ENCODE data around the gene NAA60.
A peak's percentile ranks its signal among the peaks of the same experiment; 100 is the strongest.
"Not testable (repeated sequence)": the region's sequence is repeated elsewhere in the genome, so short reads cannot be mapped to it uniquely, and the experiment has no call there.

Gene NAA60

DNA sequence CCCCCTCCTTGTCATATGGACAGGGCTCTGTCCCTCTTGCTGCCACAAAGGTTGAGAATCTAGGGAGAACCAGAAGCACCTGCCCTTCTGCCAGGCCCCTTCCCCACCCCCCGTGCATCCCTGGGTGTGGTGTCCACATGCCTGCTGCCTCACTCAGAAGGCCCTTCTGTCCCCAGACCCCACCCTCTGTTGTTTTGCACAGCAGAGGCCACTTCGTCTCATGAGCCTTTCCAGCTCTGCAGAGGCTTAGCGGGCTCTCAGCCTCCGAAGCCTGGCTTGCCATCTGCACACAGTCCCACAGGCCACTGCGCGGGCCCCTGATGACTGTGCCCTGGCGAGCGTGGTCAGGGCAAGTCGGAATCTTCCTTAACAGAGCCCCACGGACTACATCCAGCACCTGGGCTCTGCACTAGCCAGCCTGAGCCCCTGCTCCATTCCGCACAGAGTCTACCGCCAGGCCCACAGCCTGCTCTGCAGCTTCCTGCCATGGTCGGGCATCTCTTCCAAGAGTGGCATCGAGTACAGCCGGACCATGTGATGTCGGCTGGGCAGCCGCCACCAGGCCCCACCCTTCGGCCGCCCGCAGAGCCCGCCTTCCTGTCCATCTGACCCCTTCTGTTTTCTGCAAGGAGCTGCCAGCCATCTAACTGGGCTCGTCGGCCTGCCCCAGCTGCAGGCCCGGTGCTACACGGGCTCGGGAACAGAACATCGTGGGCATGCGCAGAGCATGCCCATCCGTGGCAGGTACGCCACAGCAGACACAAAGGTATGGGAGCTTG, 41.0 kb downstream of the NAA60 start:
- no peak for DNase-seq

DNA sequence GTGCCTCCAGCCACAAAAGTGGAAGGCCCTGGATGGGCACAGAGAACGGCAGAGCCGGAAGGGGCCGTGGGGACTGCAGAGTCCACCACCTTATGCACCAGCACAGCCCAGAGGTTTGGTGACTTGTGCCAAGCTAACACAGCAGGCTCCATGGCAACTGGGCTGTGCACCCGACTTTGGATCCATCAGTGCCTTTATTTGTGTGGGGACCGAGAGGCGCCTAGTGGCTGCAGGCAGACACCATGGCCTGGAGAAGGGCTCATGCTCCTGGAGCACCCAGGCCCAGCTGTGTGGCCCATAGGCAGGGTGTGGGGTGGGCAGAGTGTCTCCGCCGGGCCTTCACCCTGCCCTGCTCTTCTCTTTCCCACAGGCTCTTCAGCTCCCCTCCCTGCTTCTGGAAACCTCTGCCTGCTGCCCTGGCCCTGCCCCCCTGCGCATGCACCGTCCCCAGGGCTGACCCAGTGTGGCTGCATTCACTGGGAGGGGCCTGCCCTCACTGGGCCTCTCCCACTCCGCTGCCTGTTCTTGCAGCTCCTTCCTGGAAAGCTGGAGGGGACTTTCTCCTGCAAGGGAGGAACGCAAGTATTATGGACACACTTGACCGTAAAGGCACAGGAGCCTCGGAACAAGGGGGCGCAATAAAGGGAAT, 41.7 kb downstream of the NAA60 start:
- no peak for DNase-seq

- peak; percentile 38 for DNase-seq
Measured at GRCh38 chr16:3485821-3486505, 42.5 kb downstream of the NAA60 start.

- DNase-seq: no peak
Measured at GRCh38 chr16:3486506-3487215, 43.2 kb downstream of the NAA60 start.

- peak; percentile 19 for DNase-seq
Measured at GRCh38 chr16:3487521-3488410, 44.3 kb downstream of the NAA60 start.

DNA sequence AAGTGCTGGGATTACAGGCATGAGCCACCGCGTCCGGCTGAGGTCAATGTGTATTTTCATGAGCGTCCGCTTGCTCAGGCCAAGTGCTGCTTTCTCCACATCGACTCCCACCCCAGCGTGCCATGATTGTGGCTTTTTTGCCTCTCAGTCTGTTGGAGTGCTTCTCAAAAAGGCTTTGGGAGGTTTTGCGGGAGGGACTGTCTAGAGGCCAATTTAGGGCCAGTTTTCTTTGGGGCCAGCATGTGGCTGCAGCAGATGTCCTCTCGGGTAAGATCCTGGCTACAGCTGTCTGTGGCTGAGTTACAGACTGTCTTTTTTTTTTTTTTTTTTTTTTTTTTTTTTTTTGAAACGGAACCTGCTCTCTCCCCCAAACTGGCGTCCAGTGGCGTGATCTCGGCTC, 45.3 kb downstream of the NAA60 start:
- peak; percentile 29 for DNase-seq

DNA sequence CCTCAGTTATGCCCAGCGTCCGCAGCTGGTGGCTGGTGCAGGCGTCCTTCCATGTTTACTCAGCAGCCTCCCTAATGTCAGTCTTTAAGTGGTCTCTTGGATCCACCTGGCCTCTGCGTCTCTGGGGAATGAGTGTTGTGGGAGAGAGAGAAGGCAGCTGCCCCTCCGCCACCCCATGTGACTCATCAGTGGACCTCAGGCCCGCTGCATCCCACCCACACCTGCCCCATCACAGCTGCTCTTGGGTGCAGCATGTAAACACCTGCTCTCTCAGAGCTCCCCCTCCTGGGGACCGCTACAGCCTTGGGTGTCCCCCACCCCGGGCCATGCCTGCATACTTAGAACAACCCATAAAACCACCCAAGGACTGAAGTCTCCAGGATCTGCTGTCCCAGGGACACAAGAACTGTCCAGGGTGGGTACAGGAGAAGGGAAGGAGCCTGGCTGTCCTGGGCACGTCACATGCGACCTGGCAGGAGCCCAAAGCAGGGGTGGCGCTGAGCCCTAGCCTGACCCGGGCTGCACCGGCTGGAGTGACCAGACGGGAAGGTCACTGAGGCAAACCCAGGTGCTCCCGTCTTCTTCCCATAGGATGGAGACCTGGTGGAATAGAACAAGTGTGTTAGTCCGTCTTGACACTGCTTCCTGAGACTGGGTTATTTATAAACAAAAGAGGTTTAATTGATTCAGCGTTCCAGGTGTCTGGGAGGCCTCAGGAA, 47.6 kb downstream of the NAA60 start:
- peak; percentile 28 for DNase-seq

DNA sequence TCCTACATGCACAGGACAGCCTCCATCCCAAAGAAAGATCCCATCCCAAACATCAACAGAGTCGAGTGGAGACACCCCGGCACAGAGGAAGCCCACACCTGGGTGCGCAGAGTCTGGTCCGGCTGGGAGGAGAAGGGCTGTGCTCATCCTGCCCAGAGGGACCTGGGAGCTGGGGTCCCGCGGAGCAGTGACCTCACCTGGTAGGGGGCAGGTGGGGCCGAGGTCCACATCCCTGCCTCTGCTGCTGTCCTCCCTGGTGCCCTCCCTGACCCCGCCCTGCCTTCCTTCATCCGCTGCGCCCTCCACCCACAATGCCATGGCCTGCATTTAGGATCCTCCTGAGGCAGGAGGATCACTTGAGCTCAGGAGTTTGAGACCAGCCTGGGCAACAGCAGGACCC, 48.9 kb downstream of the NAA60 start:
- no peak for DNase-seq

- no peak for DNase-seq
Measured at GRCh38 chr16:3494386-3494973, 51.0 kb downstream of the NAA60 start.

DNA sequence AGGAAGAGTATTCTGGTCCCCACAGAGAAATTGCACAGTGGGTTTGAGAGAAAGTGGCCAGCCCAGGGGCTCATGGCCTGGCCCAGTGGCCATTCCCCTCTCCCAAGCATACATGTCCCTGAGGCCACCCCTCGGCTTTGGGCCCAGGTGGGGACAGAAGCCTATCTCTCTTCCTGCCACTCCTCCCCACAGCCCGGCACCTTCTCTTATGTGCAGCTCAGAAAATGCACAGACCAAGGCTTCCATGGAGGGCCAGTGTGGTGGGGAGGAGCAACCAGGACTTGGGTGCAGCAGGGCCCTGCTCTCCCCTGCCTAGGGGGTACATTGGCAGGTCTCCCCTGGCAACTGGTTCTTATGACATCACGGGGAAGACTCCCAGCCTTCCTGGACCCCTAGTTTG, 51.7 kb downstream of the NAA60 start, which contains the start of gene C16orf90:
Gene C16orf90 (minus strand): TSS at position 314 of the 400 bp plus-strand sequence. CDS start 68 bp downstream, at position 246.
- no peak for DNase-seq

DNA sequence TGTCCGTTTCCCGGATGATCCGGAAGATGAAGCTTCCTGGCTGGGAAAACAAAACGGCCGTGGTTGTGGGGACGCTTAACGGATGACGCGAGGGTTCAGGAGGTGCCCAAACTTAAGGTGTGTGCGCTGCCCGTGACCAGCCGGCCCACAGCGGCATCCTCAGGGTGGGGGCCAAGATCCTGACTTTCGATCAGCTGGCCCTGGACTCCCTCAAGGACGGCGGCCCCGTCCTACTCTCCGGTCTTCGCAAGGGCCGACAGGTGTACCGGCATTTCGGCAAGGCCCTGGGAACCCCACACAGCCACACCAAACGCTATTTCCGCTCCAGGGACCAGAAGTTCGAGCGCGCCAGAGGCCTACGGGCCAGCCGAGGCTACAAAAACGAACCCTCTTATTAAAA, 52.9 kb downstream of the NAA60 start:
- DNase-seq: no peak

DNA sequence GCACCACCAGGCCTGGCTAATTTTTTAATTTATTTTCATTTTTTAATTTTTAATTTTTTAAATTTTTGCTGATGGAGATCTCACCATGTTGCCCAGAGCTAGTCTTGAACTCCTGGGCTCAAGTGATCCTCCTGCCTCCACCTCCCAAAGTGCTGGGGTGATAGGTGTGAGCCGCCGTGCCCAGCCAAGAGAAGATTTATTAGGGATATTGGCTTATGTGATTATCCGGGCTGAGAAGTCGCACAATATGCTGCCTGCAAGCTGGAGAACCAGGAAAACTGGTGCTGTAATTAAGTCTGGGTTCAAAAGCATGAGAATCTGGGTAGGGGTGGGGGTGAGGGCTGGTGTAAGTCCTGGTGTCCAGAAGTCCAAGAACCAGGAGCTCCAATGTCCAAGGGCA, 54.3 kb downstream of the NAA60 start:
- peak; percentile 87 for DNase-seq

GRCh38 chr16:3498988-3499387, 55.5 kb downstream of the NAA60 start:
- no peak for DNase-seq

GRCh38 chr16:3501412-3501761, 57.9 kb downstream of the NAA60 start:
- not testable (repeated sequence) for DNase-seq

- no peak for DNase-seq
Measured at GRCh38 chr16:3501783-3502400, 58.4 kb downstream of the NAA60 start.

- no peak for DNase-seq
Measured at GRCh38 chr16:3503523-3503922, 60.0 kb downstream of the NAA60 start.

DNA sequence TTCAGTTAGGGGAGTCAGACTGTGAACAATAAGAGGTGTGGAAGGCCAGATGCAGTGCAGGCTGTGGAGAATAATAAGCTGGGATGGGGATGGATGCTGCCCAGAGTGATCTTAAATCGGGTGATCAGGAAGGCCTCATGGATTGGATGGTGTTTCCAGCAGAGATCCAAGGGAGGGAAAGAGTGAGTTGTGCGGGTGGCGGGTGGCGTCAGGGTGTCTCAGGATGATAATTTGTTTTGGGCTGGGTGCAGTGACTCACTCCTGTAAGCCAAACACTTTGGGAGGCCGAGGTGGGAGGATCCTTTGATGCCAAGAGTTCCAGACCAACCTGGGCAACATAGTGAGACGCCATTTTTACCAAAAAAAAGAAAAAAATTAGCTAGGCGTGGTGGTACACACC, 65.3 kb downstream of the NAA60 start:
- DNase-seq: no peak

- DNase-seq: no peak
Measured at GRCh38 chr16:3509470-3509928, 66.0 kb downstream of the NAA60 start.

DNA sequence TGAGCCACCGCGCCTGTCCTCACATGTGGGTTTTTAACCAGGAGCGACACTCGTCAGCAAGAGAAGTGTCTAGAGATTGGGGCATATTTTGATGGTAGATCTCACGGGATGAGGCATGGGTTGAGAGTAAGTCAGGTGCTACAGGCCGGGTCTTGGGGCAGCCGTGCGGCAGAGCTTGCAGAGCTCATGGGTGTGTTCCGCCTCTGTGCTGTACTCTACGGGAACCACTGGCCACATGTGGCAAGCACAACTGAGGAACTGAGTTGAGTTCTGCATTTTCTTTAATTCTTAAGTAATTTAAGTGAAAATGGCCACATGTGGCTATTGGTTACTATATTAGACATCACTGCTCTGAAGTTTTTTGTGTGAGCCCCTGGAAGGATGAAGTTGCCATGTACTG, 66.9 kb downstream of the NAA60 start:
- no peak for DNase-seq

All from NCI-H82 (cell line).